ENCODE results near the gene PAEP. TPM values are rescaled to one million over a fixed set of nuclear protein-coding genes. Genes with fewer than 3 reads are reported as not detected.

PAEP gene
- total RNA-seq, 1 donor from 2014 or later, result not detected

GRCh38 chr9:135550344-135550918 is 11.1 kb upstream of the PAEP start:
- intact Hi-C loops (cut with micrococcal nuclease), result no loop called here
- H3K9me3 ChIP-seq (replicated peaks), result peaks cover 5% of the 10 kb centered on the region
- peaks cover 19% of the 10 kb centered on the region for H3K27me3 ChIP-seq (ENCODE audit: low read depth)
- no peaks in the 10 kb centered on the region for H3K36me3 ChIP-seq
- TF ChIP-seq, protein P1, sequence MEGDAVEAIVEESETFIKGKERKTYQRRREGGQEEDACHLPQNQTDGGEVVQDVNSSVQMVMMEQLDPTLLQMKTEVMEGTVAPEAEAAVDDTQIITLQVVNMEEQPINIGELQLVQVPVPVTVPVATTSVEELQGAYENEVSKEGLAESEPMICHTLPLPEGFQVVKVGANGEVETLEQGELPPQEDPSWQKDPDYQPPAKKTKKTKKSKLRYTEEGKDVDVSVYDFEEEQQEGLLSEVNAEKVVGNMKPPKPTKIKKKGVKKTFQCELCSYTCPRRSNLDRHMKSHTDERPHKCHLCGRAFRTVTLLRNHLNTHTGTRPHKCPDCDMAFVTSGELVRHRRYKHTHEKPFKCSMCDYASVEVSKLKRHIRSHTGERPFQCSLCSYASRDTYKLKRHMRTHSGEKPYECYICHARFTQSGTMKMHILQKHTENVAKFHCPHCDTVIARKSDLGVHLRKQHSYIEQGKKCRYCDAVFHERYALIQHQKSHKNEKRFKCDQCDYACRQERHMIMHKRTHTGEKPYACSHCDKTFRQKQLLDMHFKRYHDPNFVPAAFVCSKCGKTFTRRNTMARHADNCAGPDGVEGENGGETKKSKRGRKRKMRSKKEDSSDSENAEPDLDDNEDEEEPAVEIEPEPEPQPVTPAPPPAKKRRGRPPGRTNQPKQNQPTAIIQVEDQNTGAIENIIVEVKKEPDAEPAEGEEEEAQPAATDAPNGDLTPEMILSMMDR (IDR thresholded peaks at IDR 0.05; ENCODE audit: borderline replicate concordance), result no peak
- no peak overlapping the region for H3K4me3 ChIP-seq
- H3K27ac ChIP-seq (replicated peaks), result no peak overlapping the region
- no peak for DNase-seq
- H3K4me1 ChIP-seq, result no peaks in the 10 kb centered on the region

DNA sequence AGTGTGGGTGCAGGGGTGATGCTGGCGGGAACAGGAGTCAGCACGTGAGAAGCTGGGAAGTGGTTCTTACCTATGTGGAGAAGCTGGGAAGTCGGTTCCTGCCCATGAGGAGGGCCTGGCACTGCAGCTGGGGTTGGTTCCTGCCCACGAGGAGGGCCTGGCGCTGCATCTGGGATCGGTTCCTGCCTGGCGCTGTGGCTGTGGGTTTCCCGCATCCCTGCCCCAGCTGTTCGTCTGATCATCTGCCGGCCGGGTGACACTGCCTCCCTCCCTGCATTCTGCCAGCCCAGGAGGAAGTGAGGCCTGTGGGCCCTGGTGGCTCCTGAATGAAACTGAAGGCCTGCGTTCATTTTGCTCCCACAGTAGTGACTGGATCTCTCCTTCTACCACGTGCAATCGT is 10.5 kb upstream of the PAEP start:
- no peak for DNase-seq
- H3K4me1 ChIP-seq, result no peaks in the 10 kb centered on the region
- H3K27ac ChIP-seq (replicated peaks), result no peak overlapping the region
- intact Hi-C loops (cut with micrococcal nuclease), result no loop called here
- H3K9me3 ChIP-seq (replicated peaks), result peaks cover 5% of the 10 kb centered on the region
- no peak overlapping the region for H3K4me3 ChIP-seq
- TF ChIP-seq, protein P1 (IDR thresholded peaks at IDR 0.05; ENCODE audit: borderline replicate concordance), result no peak
- H3K36me3 ChIP-seq, result no peaks in the 10 kb centered on the region
- H3K27me3 ChIP-seq (ENCODE audit: low read depth), result peaks cover 19% of the 10 kb centered on the region

- TF ChIP-seq, protein P1 (IDR thresholded peaks at IDR 0.05; ENCODE audit: borderline replicate concordance), result no peak
- Histone ChIP-seq H3K4me1 (no peaks in the 10 kb centered on the region), H3K27me3 (ENCODE audit: low read depth) (peaks cover 19% of the 10 kb centered on the region), H3K4me3 (no peak overlapping the region), H3K36me3 (no peaks in the 10 kb centered on the region), H3K27ac (replicated peaks) (no peak overlapping the region), H3K9me3 (replicated peaks) (peaks cover 5% of the 10 kb centered on the region)
- intact Hi-C loops (cut with micrococcal nuclease), result no loop called here
- DNase-seq, result no peak
Observed at GRCh38 chr9:135551456-135551855, 10.1 kb upstream of the PAEP start.

GRCh38 chr9:135552021-135552697 is 9.4 kb upstream of the PAEP start:
- Histone ChIP-seq H3K27ac (replicated peaks) (no peak overlapping the region), H3K4me3 (no peak overlapping the region), H3K4me1 (no peaks in the 10 kb centered on the region), H3K36me3 (no peaks in the 10 kb centered on the region), H3K27me3 (ENCODE audit: low read depth) (peaks cover 18% of the 10 kb centered on the region), H3K9me3 (replicated peaks) (peaks cover 5% of the 10 kb centered on the region)
- no peak for DNase-seq
- intact Hi-C loops (cut with micrococcal nuclease), result no loop called here
- TF ChIP-seq, protein P1 (IDR thresholded peaks at IDR 0.05; ENCODE audit: borderline replicate concordance), result no peak

- Histone ChIP-seq H3K4me3 (no peak overlapping the region), H3K36me3 (no peaks in the 10 kb centered on the region), H3K27ac (replicated peaks) (no peak overlapping the region), H3K4me1 (no peaks in the 10 kb centered on the region), H3K27me3 (ENCODE audit: low read depth) (peaks cover 12% of the 10 kb centered on the region), H3K9me3 (replicated peaks) (peaks cover 5% of the 10 kb centered on the region)
- intact Hi-C loops (cut with micrococcal nuclease), result no loop called here
- no peak for DNase-seq
- TF ChIP-seq, protein P1 (IDR thresholded peaks at IDR 0.05; ENCODE audit: borderline replicate concordance), result no peak
Observed at GRCh38 chr9:135552698-135553171, 8.8 kb upstream of the PAEP start.

Data from left ventricle myocardium inferior (tissue), 1 donor.